DND-41 (cell line): Measurements from ENCODE around the gene HSBP1.

Source experiments
- ATAC-seq: fragments of 200-7000 bp; cut with Tn5 transposase; 3 replicates; pipeline ENCODE4 v1.9.1; 2021; ENCODE audit warnings: low read depth; ENCODE audit not compliant: insufficient read depth
- DNase-seq: peaks from one replicate; pipeline ENCODE4 v3.0.0-alpha.2; 2020
- H2AFZ ChIP-seq: 2 replicates; pipeline ENCODE4 v1.6.0; 2012; ENCODE audit warnings: low read depth, low read length
- H3K27ac ChIP-seq: 2 replicates; pipeline ENCODE4 v1.5.1; 2012; ENCODE audit warnings: low read length, inconsistent platforms
- H3K27me3 ChIP-seq: fragments of 200-600 bp; sonication (generic); 2 replicates; pipeline ENCODE4 v1.6.0; 2012; ENCODE audit warnings: low read length, mild to moderate bottlenecking, inconsistent platforms; ENCODE audit not compliant: insufficient read depth, poor library complexity
- H3K36me3 ChIP-seq: 2 replicates; pipeline ENCODE4 v1.5.1; 2012; ENCODE audit warnings: low read length, inconsistent platforms; ENCODE audit not compliant: insufficient read depth
- H3K4me1 ChIP-seq: 2 replicates; pipeline ENCODE4 v1.5.1; 2012; ENCODE audit warnings: mild to moderate bottlenecking, low read length; ENCODE audit not compliant: insufficient read depth
- H3K4me2 ChIP-seq: 2 replicates; pipeline ENCODE4 v1.6.0; 2012; ENCODE audit warnings: mild to moderate bottlenecking, moderate library complexity, low read length, inconsistent platforms; ENCODE audit not compliant: insufficient read depth
- H3K4me3 ChIP-seq, 2 experiments: fragments of 200-600 bp in 1 of 2; shearing (Covaris generic) in 1 of 2; 2 replicates each; pipeline ENCODE4 v1.5.1; 2012 to 2016; ENCODE audit warnings: inconsistent platforms in 2 of 2, low read length in 2 of 2, mild to moderate bottlenecking in 2 of 2, low read depth in 1 of 2, moderate library complexity in 1 of 2
- H3K79me2 ChIP-seq: 2 replicates; pipeline ENCODE4 v1.6.0; 2012; ENCODE audit warnings: low read length, inconsistent platforms; ENCODE audit not compliant: insufficient read depth
- H3K9ac ChIP-seq: 2 replicates; pipeline ENCODE4 v1.6.0; 2012; ENCODE audit warnings: low read depth, mild to moderate bottlenecking, inconsistent platforms, low read length, moderate library complexity
- H3K9me3 ChIP-seq: 2 replicates; pipeline ENCODE4 v1.5.1; 2012; ENCODE audit warnings: low read length, moderate library complexity, mild to moderate bottlenecking, inconsistent platforms; ENCODE audit not compliant: insufficient read depth, severe bottlenecking
- H4K20me1 ChIP-seq: 2 replicates; pipeline ENCODE4 v1.6.0; 2012; ENCODE audit warnings: low read length; ENCODE audit not compliant: insufficient read depth
- EZH2 ChIP-seq: IDR thresholded peaks from 3 replicates; pipeline ENCODE4 v1.6.1; 2012; ENCODE audit warnings: borderline replicate concordance, low read depth, mild to moderate bottlenecking, moderate library complexity, low read length, inconsistent platforms; ENCODE audit not compliant: severe bottlenecking
- TF ChIP-seq, protein P1 (sequence below): IDR thresholded peaks from 2 replicates; pipeline ENCODE4 v1.5.1; 2012; ENCODE audit warnings: borderline replicate concordance, low read length, moderate library complexity, mild to moderate bottlenecking; ENCODE audit not compliant: poor library complexity, severe bottlenecking; ENCODE audit errors: extremely low read depth

HSBP1 gene

DNA sequence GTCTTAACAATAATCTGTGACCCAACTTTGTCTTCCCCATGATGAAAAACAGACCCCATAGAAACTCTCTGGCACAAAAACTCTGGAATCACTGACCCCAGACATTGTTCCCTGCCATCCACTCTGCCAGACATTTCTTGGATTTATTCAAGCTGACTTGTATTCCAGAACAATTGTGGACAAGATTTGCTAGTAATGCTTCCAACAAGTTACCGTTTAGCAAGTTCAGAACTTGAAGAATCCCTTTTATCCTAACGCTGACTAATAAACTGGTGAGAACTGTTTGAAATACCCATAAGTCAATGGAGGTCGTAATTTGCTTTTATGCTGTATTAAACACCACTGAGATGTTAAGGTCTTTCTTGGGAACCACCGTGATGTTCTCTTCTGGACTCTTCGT is 10.5 kb downstream of the HSBP1 start:
- ATAC-seq (no peak), DNase-seq (no peak)
- Histone ChIP-seq H4K20me1 (no peaks in the 10 kb centered on the region), H3K4me2 (no peak overlapping the region), H3K79me2 (no peaks in the 10 kb centered on the region), H3K4me1 (no peaks in the 10 kb centered on the region), H3K4me3 (no peak overlapping the region), H3K9ac (no peak overlapping the region), H3K36me3 (no peaks in the 10 kb centered on the region), H3K9me3 (no peaks in the 10 kb centered on the region), H3K27me3 (no peaks in the 10 kb centered on the region), H3K27ac (no peak overlapping the region), H2AFZ (no peak overlapping the region)
- TF ChIP-seq, protein P1, sequence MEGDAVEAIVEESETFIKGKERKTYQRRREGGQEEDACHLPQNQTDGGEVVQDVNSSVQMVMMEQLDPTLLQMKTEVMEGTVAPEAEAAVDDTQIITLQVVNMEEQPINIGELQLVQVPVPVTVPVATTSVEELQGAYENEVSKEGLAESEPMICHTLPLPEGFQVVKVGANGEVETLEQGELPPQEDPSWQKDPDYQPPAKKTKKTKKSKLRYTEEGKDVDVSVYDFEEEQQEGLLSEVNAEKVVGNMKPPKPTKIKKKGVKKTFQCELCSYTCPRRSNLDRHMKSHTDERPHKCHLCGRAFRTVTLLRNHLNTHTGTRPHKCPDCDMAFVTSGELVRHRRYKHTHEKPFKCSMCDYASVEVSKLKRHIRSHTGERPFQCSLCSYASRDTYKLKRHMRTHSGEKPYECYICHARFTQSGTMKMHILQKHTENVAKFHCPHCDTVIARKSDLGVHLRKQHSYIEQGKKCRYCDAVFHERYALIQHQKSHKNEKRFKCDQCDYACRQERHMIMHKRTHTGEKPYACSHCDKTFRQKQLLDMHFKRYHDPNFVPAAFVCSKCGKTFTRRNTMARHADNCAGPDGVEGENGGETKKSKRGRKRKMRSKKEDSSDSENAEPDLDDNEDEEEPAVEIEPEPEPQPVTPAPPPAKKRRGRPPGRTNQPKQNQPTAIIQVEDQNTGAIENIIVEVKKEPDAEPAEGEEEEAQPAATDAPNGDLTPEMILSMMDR: no peak
- no peak for TF ChIP-seq EZH2

DNA sequence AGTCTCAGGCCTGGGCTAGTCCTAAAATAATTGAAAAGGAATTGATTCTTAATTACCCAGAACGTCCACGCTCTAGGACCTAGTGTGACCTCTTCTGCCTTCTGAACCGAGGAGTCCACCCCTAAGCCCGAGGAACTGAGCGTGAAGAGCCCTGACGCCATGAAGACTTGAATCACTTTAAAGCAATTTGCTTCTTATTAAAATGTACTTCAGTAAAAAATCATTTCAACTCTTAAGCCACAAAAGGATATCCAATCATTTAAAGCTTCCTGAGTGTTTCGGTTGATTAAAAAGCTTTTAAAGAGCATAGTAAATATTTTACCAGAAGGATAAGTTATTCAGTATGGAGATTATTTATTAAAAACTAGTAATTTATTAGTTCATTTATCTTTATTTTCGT is 11.6 kb downstream of the HSBP1 start:
- Histone ChIP-seq H3K4me2 (no peak overlapping the region), H3K9ac (no peak overlapping the region), H3K9me3 (no peaks in the 10 kb centered on the region), H3K4me3 (no peak overlapping the region), H3K36me3 (no peaks in the 10 kb centered on the region), H3K4me1 (no peaks in the 10 kb centered on the region), H2AFZ (no peak overlapping the region), H3K27me3 (no peaks in the 10 kb centered on the region), H4K20me1 (no peaks in the 10 kb centered on the region), H3K27ac (no peak overlapping the region), H3K79me2 (no peaks in the 10 kb centered on the region)
- ATAC-seq (no peak), DNase-seq (no peak)
- TF ChIP-seq, protein P1: no peak
- no peak for TF ChIP-seq EZH2

DNA sequence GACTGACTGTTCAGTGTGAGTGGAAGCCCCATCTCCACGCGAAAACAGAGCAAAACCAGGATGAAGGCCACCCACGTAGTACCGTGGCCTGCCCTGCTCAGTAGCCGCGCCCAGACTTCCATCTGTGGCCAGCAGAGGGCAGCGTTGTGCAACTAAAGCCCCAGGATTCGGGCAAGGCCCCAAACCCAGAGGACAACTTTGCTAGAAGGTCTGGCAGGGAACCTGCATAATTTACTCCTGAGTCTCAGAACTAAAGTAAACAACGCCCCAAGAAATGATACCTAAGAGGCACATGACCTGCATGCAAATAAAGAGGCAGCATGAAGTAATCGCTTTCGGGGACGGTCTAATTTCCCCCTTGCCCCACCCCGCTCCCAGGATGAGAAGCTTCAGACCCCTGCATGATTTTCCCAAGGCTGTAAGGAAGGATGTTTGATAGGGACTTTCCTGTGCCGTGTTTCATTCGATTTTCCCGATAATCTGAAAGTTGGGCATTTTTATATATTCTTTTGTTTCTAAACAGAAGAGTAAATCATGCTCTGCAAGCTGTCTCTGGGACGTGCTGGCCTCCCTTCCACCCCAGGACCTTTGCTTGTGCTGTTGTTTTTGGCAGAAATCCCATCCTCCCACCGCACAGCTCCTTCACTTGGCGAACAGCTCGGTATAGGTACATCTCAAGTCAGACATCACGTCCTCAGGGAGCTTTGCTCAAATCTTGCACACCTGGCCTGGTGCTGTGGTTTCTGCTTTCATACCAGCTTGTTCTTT is 18.6 kb downstream of the HSBP1 start:
- H2AFZ ChIP-seq: peak overlapping the region; percentile 45

More for the DNA sequence above, 18.6 kb downstream of the HSBP1 start:
- no peaks in the 10 kb centered on the region for H3K9me3 ChIP-seq
- no peaks in the 10 kb centered on the region for H3K27me3 ChIP-seq
- no peak for TF ChIP-seq EZH2
- TF ChIP-seq, protein P1: peak; percentile 96
- peak; percentile 78 for DNase-seq
- peak; percentile 99 for ATAC-seq
- peak overlapping the region; percentile 27; the same call in 1 of the 2 replicates for H3K4me2 ChIP-seq
- H3K27ac ChIP-seq: no peak overlapping the region
- H3K9ac ChIP-seq: no peak overlapping the region
- peaks cover 4% of the 10 kb centered on the region; the same call in 1 of the 2 replicates for H3K4me1 ChIP-seq
- H3K4me3 ChIP-seq: no peak overlapping the region
- no peaks in the 10 kb centered on the region for H4K20me1 ChIP-seq
- H3K36me3 ChIP-seq: no peaks in the 10 kb centered on the region
- H3K79me2 ChIP-seq: no peaks in the 10 kb centered on the region
